Pons (tissue), 1 donor: ENCODE measurements around the gene COMT.

Experiments
- DNase-seq: peaks from one replicate; pipeline ENCODE4 v3.0.0-alpha.2; 2016; ENCODE audit warnings: low spot score

COMT gene

DNA sequence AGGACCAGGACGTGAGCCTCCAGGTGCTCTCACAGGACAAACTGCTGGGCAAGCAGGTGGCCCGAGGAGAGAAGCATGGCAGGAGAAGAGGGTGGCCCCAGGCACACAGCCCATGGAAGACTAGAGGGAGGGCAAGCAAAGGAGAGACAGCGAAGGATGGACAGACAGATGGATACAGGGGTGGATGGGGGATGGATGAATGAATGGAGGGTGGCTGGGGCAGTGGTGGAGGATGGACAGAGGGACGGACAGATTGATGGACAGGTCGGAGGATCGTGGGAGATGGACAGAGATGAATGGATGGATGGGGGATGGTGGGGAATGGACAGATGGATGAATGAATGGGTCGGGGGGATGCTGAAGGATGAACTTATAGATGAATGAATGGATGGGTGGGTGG is 52.4 kb downstream of the COMT start:
- DNase-seq: no peak

DNA sequence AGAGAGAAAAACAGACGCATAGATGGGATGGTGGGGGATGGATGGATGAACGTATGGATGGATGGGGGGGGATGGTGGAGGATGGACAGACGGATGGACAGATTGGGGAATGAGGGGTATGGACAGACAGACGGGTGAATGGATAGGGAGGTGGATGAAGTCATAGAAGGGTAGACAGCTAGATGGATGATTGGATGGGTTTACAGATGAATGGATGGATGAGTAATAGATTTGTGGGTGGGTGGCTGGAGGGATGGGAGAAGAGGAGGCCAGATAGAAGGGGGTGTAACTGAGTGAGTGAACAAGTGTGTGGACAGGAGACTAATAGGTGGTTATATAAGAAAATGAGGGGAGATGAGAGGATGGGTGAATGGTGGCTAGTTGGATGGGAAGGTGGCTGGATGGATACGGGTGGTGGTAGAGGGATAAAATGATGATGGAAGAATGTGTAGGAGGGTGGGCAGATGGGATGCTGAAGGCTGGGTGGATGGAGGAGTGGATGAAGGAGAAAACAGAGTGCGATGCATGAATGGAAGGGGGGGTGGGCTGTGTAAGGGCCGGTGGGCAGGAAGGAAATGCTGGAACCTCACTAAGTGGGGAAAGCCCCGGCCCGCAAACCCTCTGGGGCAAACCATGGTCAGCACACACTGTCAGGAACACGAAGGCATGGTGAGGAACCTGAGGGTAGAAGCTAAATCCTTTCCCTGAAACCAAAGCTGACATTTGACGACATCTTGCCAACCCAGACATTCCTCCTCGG is 53.5 kb downstream of the COMT start:
- no peak for DNase-seq

DNA sequence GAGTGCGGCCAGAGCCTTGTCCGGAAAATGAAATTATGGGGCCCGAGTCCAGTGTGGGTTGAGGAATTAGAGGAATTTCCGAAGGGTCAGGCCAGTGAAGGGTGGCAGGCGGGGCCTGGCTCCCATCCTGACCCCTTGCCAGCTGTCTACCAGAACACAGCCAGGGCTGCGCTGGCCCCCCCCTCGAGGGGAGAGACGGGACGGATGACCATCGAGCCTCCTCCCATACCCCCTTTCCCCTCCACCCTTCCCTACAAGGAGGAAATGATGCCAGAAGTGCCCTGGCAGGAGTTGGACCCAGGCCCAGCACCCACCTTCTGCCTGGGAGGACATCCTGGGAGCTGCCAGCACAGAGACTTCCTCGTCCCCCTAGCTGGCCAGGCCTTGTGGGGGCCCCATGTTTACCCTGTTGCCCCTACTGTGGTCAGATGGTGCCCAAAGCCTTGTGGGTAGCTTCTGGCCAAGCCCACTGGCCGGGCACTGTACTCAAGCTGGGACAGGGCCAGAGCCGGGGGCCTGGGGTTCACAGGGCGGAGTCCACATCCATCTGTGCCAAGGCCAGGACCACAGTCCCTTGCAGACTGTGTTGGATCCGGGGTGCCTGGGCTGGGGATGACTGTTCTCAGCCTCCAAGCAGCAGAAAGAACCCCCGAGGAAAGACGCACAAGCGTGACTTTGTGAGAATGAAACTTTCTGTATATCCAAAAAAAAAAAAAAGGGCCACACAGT is 54.2 kb downstream of the COMT start:
- no peak for DNase-seq

DNA sequence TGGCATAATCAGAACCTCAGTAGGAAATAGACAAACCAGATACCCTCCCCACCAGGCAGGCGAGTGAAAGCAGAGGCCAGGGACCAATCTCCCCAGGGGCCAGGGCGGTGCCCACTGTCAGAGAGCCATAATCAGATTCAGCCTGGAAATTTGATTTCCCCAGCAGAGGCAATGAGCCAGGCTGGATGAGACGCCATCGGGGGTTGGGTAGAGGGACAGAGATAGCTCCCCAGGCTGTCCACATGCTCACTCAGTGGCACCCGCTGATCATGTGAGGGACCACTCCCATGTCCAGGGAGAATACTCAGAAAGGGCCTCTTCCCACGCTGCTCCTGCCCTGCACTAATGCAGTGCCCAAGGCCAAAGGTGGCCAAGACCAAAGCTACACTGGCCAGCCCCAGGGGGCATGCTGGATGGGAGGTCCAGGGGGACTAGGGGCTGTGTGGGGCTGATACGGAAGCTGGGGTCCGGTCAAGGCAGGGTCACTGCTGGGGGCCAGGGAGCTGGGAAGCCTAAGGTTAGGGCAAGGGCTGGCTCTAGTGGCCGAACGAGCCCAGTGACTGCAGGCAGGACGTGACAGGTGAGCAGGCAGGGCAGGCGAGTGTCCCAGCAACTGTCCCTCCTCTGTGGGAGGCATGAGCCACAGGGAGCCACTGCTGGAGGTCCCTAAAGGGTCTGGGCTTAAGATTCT is 55.3 kb downstream of the COMT start:
- DNase-seq: no peak

DNA sequence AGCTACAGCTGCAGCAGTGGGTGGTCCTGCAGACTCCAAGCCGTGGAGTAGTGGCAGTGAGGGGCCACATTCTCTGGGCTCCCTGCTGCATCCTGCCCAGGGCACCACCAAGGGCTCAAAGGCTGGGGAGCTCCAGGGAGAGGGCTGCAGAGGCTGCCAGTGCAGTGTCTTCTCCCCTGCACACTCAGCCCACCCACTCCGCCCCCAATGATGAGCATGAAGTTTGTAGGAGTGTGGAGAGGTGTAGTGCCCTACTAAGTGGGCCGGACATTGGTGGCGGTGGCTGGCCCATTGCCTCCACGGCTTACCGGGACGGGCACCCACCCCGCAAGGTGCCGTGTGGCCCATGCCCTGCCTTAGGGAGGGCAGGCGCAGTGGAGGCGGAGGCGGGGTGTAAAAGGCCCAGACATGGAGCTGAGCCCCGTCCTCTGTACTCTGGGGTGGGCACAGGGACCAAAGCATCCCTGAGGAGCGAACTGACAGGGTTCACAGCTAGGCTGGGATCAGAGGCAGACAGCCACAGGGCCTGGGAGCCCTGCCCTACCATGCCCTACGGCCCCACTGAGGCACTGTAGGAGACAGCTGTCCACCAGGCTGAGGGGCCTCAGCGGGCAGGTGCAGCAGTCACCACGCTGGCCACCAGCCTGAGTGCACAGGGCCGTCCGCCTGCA is 56.1 kb downstream of the COMT start:
- no peak for DNase-seq

DNA sequence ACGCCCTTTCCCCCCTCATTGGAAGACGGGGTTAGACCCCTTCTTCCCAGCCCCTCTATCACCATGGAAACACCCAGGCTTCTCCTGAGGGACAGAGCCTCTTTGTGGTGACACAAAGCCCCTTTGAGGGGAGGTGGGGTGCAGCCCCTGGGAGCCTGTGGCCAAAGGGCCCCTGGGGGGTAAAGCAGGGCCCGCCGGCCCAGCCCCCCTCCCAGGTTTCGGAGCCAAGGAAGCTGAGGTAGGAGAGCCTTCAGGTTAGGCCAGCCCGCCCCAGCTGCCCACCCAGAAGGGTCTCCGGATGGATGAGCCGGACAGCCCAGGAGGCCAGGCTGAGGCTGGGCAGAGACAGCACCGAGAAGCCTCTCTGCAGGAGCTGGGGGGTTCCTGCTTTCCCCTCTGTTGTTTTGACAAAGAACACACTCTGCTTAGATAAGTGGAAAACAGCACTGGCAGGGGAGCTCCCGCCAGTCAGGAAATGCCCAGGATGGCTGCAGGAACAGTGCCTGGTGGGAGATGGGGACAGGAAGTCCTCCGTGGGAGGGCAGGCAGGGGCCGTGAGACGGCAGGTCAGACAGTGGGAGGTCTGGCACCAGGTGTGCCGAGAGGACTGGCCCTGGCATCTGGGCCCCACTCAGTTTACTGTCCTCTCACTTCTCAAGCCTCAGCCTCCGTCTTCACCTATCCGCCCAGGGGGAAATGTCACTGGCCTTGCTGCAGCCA is 56.8 kb downstream of the COMT start:
- no peak for DNase-seq

DNA sequence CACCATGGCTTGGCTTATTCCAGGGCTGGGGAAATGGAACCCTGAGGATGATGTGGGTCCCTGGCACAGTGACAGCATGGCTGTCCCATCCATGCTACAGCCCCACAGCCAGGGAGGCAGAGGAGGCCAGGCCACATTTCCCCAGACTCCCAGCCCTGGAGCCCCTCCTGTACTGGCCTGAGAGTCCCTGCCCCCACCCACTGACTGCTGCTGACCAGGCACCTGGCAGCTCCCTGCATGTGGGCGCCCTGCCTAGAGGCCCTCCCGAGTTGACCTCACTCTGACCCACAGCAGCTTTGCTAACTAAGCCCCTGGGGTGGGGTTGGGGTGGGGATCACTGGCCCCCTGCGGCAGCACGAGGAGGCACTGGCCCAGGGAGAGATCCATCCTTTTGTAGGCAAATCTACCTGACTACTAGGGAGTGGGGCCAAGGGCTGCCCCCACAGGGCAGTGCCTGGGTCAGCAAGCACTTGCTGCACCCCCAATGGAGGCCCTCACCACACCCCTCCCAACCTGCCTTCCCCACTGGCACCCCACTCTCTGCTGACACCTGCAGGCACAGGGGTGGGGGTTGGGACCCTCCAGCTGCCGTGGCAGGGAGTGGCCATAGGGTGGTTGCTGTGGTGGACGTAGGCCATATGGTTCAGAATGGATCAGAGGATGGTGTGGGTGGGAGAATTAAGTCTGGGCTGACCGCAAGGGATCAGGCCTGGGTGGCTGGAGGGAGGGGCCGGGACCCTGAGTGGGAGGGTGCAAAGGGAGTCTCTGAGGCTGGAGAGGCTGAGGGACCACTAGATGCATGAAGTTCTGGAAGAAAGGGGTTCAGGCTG is 57.6 kb downstream of the COMT start:
- no peak for DNase-seq

DNA sequence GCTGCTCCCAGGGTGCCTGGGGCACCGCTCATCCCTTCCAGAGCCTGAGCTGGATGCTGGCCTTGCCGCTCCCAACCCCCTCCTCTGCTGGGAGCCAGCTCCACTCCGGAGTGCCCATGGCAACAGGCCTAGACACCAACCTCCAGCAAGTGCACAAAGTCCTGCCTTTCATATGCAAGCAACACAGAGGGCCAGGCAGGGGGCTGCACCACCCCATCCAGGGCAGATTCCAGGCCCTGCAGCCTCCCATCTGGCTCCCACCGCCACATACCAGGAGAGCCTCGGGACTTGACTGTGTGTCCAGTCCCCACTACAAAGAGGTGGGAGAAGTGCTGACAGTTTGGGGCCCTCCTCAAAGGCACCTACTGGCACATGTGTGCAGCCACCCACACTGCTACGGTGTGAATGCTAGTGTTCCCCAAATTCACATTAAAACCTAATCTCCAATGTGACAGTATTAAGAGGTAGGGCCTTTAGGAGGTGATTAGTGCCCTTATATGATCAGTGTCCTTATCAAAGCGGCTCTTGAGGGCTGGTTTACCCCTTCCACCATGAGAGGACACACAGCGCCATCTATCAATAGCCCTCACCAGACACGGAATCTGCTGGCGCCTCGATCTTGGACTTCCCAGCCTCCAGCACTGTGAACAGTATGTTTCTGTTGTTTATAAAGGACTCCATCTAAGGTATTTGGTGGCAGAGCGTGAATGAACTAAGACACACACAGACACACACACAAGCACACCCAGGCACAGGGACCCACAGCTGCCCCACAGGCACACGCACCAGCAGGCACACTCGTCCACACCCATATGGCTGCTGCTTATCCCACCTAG is 58.9 kb downstream of the COMT start:
- DNase-seq: no peak

DNA sequence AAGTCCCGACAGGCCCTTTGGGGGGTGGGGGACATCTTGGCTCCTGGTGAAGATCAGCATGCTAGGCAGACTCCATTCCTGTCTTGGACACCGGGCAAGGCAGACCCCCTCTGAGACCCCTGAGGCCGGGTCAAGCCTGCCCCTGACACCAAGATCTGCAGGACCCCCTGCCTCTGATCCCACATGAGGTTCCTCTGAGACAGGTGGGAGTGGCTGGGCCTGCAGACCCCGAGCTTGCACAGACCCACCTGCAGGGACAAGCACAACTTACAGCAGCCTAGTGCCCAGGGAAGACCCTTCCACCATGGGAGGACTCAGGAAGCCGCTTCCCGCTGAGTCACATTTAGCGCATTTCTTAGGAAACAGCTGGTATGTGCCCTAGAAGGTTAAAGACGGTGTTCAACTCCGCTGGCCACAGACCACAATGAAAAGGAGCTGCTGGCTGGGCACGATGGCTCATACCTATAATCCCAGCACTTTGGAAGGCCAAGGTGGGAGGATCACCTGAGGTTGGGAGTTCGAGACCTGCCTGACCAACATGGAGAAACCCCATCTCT is 59.6 kb downstream of the COMT start:
- no peak for DNase-seq

DNA sequence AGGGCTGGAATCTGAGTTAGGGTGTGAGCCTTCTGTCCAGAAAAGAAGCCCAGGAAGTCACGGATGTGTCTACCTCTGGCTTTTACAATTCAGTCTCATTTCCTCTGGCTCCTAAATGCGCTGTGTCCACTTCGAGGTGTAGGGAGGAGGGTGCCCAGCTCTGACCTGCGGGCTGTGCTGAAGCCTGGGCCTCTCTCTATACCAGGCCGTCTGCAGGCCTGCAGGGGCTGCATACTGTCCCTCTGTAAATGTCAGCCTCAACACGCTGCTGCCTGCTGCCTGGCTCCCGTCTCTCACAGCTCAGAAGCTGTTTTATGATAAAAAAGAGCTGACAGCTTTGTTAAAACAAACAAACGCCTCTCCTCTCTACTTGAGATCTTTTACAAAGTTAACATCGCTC is 60.6 kb downstream of the COMT start:
- DNase-seq: no peak

DNA sequence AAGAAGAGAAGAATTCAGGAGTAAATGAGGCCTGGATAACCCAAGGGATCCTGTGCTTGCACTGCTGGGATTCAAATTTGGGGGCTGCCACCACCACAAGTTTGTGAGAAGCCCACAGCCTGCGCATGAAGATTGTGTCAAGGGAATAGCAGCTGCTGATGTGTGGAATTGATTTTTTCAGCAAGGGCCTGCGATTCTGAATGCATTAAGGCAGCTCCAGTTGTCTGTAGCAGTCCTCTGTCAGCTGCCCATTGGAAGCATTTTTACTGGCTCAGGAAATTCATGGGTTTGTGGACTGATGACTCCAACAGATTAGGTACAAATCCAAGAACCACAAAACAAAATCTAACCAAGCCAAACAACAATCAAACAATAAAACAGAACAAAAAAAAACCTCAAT is 61.1 kb downstream of the COMT start:
- no peak for DNase-seq

DNA sequence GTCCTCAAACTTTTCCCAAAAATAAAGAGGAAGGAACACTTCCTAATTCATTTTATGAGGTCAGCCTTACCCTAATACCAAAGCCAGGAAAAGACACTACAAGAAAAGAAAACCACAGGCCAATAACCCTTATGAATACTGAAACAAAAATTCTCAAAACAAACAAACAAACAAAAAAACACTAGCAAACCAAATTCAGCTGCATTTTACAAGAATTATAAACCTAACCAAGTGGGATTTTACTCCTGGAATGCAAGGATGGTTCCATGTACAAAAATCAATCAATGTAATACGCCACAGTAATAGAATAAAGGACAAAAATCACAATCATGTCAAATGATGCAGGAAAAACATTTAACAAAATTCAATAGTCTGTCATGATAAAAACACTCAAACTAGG is 61.7 kb downstream of the COMT start:
- DNase-seq: no peak

DNA sequence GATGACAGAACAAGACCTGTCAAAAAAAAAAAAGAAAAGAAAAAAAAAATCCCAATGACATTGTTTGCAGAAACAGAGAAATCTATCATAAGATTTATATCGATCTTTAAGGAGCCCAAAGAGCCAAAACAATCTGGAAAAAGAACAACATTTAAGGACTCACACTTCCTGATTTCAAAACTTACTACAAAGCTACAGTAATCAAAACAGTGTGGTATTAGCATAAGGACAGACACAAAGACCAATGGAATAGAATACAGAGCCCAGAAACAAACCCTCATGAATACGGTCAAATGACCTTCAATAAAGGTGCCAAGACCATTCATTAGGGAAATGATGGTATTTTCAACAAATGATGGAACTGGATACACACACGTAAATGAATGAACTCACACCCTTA is 62.9 kb downstream of the COMT start:
- DNase-seq: no peak

DNA sequence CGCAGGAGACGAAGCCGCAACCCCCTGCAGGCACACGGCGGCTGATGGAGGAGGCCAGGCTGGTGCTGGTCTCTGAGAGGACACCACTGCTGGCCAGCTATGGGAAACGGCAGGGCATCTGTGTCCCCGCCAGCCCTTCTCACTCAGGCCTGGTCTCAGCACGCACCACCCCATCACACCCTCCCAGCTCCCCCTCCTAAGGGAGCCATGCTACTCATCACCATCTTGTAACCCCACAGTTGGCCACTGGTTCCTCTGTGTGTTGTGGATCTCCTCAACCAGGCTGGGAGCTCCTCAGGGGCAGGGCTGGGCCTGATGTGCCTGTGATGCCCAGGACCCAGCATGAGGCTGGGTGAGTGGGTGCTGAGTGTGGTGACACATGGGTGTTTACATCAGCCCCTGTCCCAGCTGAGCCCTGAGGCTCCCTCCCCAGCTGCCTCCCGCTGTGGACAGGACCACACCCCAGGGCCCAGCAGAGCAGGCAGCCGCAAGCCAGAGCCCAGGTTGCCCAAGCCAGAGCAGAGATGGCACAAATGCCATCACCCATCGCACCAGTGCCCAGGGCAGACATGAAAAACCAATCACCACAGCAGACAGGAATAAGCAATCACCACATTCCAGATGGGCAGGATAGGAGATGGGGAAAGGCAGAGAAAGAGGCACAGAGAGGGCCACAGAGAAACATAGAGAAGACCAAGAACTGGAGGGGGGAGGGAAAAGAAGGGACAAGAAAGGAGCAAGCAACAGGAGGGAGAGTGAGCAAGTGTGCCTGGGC is 66.8 kb downstream of the COMT start:
- DNase-seq: no peak

DNA sequence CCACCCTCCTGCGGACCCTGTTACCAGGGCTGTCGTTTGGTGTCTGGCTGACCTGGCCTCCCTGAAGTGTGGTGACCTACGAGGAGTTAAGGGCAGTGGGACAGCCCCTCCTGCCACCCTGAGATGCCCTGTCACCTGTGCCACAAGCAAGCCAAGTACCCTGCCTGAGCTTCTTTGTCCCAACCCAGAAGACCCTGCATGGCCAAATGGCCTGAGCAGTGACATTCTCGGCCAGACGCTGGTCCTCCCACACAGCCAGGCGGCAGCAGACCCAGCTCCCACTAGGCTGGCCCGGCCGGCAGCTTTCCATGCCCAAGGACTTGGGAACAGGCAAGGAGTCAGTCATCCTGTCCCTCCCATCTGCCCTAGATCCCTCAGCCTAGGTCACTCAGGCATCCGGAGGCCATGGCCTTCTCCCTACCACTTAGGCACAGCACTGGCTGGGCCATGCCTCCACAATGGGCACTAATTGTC is 67.5 kb downstream of the COMT start:
- no peak for DNase-seq

DNA sequence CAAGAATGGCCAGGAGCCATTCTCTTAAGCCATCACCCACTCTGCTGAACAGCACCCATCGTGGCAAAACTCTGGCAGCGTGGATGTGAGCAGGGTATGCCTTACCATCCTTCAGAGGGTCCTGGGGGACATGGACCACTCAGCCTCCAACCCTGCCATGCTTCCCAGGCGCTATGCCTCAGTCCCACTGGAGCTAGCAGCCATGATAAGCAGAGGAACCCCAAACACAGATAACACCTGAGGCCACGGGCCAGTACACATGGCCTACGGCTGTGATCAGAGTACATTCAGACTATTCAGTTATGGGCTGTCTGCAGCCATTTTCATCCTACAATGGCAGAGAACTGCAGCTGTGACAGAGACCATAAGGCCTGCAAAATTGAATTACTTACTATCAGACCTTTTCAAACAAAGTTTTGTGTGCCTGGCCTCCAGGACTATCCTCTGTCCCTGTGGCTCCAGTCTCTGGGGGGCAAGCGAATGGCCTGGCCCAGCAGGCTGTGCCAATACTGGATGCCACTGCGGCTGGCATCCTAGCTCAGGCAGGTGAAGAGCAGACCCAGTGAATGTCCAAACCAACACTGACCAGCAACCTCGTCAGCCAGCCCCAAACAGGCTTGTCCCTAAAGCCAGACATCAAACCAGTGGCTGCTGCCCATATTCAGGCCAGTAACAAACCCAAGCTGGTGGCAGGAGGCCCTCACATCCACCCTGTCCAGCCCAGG is 68.2 kb downstream of the COMT start:
- DNase-seq: no peak

DNA sequence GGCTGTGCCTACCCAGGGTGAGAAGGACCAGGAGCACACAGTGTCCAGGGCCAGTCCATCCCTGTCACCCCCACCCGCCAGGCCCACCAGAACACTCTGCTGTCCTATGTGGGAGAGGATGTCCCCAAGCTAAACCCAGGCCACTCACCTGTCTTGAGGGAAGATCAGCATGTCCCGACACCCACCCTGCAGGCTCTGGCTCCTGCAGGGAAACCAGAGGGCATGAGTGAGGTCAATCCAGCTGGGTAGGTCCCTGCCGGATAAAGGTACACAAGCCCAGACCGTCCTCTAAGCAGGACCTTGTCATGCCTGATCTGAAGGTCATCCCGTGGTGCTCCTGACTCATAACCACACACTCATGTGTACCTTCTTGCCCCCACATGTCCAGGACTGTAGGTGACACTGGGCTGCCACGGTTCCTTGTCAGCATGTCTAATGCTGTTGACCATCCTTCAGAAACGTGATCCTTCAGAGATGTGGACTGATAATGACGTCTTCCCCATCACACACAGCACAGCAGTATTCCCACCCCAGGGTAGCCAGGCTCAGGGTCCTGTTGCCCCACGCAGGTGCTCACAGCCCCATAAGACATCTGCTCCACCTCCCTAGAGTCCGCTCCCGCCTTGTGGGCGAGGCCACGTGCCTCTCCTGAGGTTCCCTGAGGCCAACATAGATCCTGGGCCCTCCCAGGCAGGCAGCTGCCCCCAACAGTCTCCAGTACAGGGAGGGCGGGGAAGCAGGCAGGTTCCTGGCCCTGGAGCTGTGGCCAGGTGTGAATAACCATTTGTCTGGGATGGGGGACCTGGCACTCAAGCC is 68.9 kb downstream of the COMT start:
- no peak for DNase-seq
